ENCODE data around the gene NKAIN2.

GRCh38 chr6:124438546-124439065, 634.9 kb downstream of the NKAIN2 start:
- TF ChIP-seq CTCF (IDR thresholded peaks at IDR 0.05), result no peak
- TF ChIP-seq ZFX (IDR thresholded peaks at IDR 0.05; ENCODE audit: borderline replicate concordance), result no peak

All from 22Rv1 (cell line).